CD4-positive, alpha-beta T cell treated with Interleukin-2 at 100 ng/mL for 4 hours (primary cell): ENCODE data around the gene SRRD.

Source experiments
- DNase-seq: peaks from one replicate; pipeline ENCODE4 v3.0.0-alpha.2; 2020; ENCODE audit warnings: low spot score

Gene SRRD

GRCh38 chr22:26483043-26483438, 636 bp upstream of the SRRD start:
- no peak for DNase-seq

DNA sequence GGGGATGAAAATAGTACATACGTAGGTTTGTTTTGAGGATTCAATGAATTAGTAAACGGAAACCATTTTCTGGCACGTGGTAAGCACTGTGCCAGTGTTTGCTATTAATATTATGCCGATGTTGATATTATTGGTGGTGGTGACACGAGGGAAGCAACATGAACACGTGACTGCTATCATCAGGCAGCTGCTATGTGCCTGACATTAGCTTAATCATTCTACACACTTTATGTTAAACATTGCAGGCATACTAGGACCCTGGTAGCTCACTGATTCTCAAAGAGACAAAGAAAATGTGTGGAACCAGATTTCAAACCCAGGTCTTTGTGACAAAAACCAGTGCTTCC, 656 bp downstream of the SRRD start:
- DNase-seq: peak; percentile 47

- DNase-seq: no peak
These were observed 1.3 kb downstream of the SRRD start for GRCh38 chr22:26485013-26485412.

- no peak for DNase-seq
These were observed 2.2 kb downstream of the SRRD start for GRCh38 chr22:26485806-26486390.

DNA sequence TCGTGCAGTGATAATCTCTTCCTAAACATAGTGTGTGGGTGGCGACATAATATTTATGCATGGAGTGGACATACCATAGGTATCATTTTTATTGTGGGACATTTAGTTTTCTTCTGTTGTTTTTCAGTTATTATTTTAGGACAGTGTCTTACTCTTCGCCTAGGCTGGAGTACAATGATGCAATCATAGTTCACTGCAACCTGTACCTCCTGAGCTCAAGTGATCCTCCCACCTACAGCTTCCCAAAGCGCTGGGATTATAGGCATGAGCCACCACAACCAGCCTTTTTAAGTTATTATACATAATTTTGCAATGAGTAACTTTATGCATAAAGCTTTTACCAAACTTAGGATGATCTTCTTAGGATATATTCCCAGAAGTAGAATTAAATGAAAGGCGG, 2.7 kb downstream of the SRRD start:
- DNase-seq: no peak

DNA sequence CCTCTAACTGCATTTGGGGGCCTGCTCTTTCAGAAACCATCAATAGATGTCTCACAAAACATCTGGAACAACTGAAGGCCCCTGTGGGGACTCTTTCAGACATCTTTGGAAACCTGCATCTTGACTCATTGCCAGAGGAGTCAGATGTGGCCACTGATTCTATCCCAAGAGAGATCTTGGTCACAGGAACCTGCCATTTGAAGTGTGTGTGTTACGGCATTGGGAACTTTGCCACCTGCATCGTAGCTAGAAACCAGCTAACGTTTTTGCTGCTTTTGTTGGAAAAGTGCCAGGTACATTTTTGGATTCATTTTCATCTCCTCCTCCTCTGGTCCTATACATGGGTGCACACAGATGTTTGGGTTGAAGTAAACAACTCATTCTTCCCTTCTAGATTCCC, 4.3 kb downstream of the SRRD start:
- no peak for DNase-seq

GRCh38 chr22:26489447-26490036, 5.9 kb downstream of the SRRD start:
- no peak for DNase-seq

DNA sequence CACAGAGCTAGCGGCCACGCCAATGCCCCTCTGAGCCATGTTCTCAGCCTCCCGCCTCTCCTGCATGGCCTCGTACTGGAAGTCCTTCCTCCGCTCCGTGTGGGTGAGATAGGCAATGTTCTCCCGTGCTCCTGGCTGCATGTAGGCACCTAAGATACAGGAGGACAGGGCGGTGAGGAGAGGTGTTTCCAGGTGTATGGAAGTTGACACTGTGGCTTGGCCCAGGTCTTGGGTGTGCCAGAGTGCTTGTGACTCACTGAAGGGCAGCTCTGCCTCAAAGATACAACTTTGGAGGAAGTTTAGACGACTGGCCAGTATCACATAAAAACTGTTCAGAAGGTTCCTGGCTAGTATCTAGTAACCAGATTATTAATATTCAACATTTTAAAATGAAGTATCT, 8.5 kb downstream of the SRRD start:
- no peak for DNase-seq

GRCh38 chr22:26494506-26494905, 10.8 kb downstream of the SRRD start:
- no peak for DNase-seq

DNA sequence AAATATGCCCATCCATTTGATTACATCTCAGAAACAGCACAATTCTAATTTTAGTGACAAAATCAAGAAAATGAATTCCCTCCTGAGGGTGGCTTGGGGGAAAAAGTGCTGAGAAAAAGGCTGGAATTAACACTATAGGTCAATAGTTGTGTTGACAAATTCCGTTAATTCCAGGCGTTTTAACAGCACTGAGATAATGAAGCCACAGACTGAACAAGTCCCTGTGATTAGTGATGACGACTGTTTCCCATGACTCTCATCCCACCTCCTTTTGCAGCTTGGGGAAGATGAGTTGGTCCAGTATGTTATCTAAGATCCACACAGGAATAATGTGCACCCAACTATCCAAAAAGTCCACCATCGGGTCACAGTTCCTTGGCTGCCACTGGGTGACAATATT, 12.8 kb downstream of the SRRD start:
- DNase-seq: no peak

DNA sequence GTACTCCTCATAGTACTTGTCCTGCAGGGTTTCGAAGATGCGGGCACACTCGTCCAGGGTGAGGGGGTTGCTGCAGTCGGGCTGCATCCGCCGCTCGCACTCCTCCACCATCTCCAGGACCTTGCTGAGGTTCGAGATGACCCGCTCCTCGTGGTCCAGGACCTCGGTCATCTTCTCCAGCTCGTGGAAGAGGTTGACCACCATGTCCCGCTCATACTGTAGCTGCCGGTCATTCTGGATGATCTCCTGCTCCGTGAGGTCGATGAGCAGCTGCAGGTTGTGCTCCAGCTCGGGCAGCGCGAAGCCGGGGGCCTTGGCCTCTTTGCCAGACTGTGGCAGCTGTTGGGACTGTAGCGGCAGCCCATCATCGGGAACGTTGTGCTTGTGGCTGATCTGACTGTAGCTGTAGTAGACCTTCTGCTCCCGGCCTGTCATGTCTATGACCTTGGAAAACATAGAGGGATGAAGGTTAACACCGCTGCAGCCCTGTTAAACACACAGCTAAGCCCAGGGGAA, 15.6 kb downstream of the SRRD start:
- DNase-seq: no peak

GRCh38 chr22:26501996-26502395, 18.3 kb downstream of the SRRD start:
- no peak for DNase-seq

- DNase-seq: peak; percentile 67
These were observed 19.2 kb downstream of the SRRD start for GRCh38 chr22:26502688-26503561.

DNA sequence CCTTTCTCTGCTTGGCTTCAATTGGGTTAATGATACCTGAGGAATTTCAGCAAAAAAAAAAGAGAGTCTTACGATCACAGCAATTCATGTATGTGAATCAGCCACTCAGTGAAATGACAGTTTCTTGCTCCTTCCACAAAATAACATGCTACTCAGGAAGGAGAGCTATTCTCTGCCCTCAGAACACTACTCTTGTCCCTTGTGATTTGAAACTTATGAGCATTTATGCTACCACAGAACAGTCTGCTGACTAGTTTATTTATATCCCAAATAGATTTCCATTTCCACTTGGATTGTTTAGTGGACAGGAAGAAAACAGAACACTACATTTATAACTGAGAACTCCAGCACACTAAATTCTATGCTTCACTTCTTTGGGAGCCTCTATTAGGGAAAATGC, 20.1 kb downstream of the SRRD start:
- DNase-seq: no peak

DNA sequence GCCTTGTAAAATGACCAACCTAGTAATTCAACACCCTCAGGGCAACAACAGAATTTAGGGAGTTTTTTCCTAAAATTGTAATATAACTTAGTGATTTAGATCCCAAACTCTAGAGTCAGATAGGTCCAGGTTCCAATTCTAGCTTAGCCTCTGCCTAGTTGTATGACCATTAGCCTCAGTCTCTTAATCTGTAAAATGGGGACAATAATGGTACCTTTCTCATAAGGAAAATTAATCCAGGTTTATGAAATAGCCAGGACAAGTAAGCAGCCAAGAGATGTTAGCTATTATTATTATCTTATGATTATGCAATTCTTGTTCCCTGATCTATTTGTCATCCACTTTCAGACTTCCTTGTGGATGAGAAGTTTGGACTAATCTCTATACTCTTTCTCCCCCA, 24.5 kb downstream of the SRRD start:
- DNase-seq: no peak

GRCh38 chr22:26512149-26512793, 28.6 kb downstream of the SRRD start, which contains the start of gene TFIP11:
Gene TFIP11, minus strand, starts transcription at chr22:26512473. Its CDS starts 2,201 bp downstream, at chr22:26510272.
- DNase-seq: peak; percentile 88

GRCh38 chr22:26513838-26514237, 30.2 kb downstream of the SRRD start:
- DNase-seq: no peak

- DNase-seq: no peak
These were observed 30.9 kb downstream of the SRRD start for GRCh38 chr22:26514419-26515161.

- no peak for DNase-seq
These were observed 32.3 kb downstream of the SRRD start for GRCh38 chr22:26515931-26516330.

DNA sequence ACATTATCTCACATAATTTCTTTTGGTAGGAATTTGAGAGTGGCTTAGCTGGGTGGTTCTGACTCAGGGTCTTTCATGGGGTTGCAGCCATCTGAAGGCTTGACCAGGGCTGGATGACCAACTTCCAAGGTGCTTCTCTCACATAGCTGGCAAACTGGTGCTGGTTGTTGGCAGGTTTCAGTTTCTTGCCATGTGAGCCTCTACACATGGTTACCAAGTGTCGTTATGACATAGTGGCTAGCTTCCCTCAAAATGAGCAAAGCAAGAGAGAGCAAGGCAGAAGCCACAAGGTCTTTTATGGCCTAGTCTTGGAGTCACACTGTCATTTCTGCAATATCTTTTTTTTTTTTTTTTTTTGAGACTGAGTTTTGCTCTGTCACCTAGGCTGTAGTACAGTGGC, 32.8 kb downstream of the SRRD start:
- DNase-seq: no peak

DNA sequence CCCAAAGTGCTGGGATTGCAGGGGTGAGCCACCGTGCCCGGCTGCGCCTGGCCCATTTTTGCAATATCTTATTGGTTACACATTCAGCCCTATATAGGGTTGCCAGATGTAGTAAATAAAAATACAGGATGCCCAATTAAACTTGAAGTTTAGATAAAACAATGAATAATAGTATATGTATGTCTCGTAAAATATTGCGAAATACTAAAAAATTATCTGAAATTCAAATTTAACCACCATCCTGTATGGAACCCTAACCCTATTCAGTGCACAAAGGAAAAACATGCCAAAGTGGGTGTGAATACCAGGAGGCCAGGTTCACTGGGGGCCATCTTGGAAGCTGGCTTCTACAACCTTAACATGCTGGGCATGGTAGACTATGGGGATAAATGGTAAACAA, 33.8 kb downstream of the SRRD start:
- no peak for DNase-seq

DNA sequence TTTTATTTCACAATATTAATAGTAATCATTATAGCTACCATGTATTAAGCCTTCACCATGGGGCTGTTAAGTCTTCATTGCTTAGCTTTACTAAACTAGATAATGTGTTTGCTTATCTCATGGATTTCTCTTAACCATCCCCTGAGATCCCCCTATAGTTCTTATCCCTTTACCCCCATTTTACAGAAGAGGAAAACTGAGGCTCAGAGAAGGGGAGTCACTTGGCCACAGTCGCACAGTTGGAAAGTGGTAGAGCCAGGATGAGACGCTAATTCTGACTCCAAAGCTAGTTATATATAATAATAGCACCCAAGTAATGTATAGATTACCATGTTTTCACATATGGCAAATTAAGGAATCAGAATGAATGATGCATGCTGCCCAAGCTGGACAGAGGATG, 38.3 kb downstream of the SRRD start:
- DNase-seq: no peak
